ENCODE measurements around the gene AUTS2.

The AUTS2 gene

GRCh38 chr7:69749994-69750393 is 151.7 kb downstream of the AUTS2 start:
- H3K9me3 ChIP-seq (ENCODE audit: severe bottlenecking) = no peaks in the 10 kb centered on the region
- no peak overlapping the region for H3K4me3 ChIP-seq (ENCODE audit: severe bottlenecking)
- H3K36me3 ChIP-seq (ENCODE audit: low read depth) = no peaks in the 10 kb centered on the region
- no peak overlapping the region for H3K27ac ChIP-seq (ENCODE audit: poor library complexity, severe bottlenecking)
- TF ChIP-seq, protein P1, sequence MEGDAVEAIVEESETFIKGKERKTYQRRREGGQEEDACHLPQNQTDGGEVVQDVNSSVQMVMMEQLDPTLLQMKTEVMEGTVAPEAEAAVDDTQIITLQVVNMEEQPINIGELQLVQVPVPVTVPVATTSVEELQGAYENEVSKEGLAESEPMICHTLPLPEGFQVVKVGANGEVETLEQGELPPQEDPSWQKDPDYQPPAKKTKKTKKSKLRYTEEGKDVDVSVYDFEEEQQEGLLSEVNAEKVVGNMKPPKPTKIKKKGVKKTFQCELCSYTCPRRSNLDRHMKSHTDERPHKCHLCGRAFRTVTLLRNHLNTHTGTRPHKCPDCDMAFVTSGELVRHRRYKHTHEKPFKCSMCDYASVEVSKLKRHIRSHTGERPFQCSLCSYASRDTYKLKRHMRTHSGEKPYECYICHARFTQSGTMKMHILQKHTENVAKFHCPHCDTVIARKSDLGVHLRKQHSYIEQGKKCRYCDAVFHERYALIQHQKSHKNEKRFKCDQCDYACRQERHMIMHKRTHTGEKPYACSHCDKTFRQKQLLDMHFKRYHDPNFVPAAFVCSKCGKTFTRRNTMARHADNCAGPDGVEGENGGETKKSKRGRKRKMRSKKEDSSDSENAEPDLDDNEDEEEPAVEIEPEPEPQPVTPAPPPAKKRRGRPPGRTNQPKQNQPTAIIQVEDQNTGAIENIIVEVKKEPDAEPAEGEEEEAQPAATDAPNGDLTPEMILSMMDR (IDR thresholded peaks at IDR 0.05; ENCODE audit: poor library complexity, severe bottlenecking) = no peak
- no peaks in the 10 kb centered on the region for H3K4me1 ChIP-seq (ENCODE audit: insufficient read depth, poor library complexity, severe bottlenecking)
- no peak for DNase-seq (ENCODE audit: low spot score)
- no peak for ATAC-seq (ENCODE audit: low read depth)
- H3K27me3 ChIP-seq (ENCODE audit: insufficient read depth, poor library complexity, severe bottlenecking) = no peaks in the 10 kb centered on the region

DNA sequence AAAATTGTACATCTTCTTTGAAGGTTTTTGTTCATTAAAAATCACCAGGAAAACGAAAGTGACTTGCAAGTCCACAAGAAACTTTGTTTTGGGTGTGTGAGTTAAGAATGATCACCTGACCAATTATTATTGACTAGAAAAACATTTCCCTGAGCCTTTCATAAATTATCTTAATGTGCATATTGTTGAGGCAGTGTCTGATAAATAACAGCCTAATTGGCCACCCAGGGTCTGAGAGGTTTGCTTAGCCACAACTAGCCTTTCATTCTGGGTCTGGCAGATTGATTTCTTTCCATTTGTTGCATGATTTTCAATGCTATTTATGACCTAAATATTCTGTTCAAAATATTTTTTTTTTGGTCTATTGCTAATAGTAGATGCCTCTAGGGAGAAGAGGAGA is 152.8 kb downstream of the AUTS2 start:
- TF ChIP-seq, protein P1 (IDR thresholded peaks at IDR 0.05; ENCODE audit: poor library complexity, severe bottlenecking) = no peak
- DNase-seq (ENCODE audit: low spot score) (no peak), ATAC-seq (ENCODE audit: low read depth) (no peak)
- no peaks in the 10 kb centered on the region for H3K36me3 ChIP-seq (ENCODE audit: low read depth)
- H3K27me3 ChIP-seq (ENCODE audit: insufficient read depth, poor library complexity, severe bottlenecking) = no peaks in the 10 kb centered on the region
- no peaks in the 10 kb centered on the region for H3K4me1 ChIP-seq (ENCODE audit: insufficient read depth, poor library complexity, severe bottlenecking)
- H3K9me3 ChIP-seq (ENCODE audit: severe bottlenecking) = no peaks in the 10 kb centered on the region
- H3K27ac ChIP-seq (ENCODE audit: poor library complexity, severe bottlenecking) = no peak overlapping the region
- no peak overlapping the region for H3K4me3 ChIP-seq (ENCODE audit: severe bottlenecking)

GRCh38 chr7:69753981-69754380 is 155.7 kb downstream of the AUTS2 start:
- Histone ChIP-seq H3K4me1 (ENCODE audit: insufficient read depth, poor library complexity, severe bottlenecking) (no peaks in the 10 kb centered on the region), H3K27ac (ENCODE audit: poor library complexity, severe bottlenecking) (no peak overlapping the region), H3K27me3 (ENCODE audit: insufficient read depth, poor library complexity, severe bottlenecking) (no peaks in the 10 kb centered on the region), H3K9me3 (ENCODE audit: severe bottlenecking) (no peaks in the 10 kb centered on the region), H3K36me3 (ENCODE audit: low read depth) (no peaks in the 10 kb centered on the region), H3K4me3 (ENCODE audit: severe bottlenecking) (no peak overlapping the region)
- no peak for DNase-seq (ENCODE audit: low spot score)
- TF ChIP-seq, protein P1 (IDR thresholded peaks at IDR 0.05; ENCODE audit: poor library complexity, severe bottlenecking) = no peak
- ATAC-seq (ENCODE audit: low read depth) = no peak

GRCh38 chr7:69754476-69754875 is 156.2 kb downstream of the AUTS2 start:
- ATAC-seq (ENCODE audit: low read depth) = no peak
- Histone ChIP-seq H3K36me3 (ENCODE audit: low read depth) (no peaks in the 10 kb centered on the region), H3K9me3 (ENCODE audit: severe bottlenecking) (no peaks in the 10 kb centered on the region), H3K27me3 (ENCODE audit: insufficient read depth, poor library complexity, severe bottlenecking) (no peaks in the 10 kb centered on the region), H3K27ac (ENCODE audit: poor library complexity, severe bottlenecking) (no peak overlapping the region), H3K4me1 (ENCODE audit: insufficient read depth, poor library complexity, severe bottlenecking) (no peaks in the 10 kb centered on the region), H3K4me3 (ENCODE audit: severe bottlenecking) (no peak overlapping the region)
- TF ChIP-seq, protein P1 (IDR thresholded peaks at IDR 0.05; ENCODE audit: poor library complexity, severe bottlenecking) = no peak
- DNase-seq (ENCODE audit: low spot score) = no peak

DNA sequence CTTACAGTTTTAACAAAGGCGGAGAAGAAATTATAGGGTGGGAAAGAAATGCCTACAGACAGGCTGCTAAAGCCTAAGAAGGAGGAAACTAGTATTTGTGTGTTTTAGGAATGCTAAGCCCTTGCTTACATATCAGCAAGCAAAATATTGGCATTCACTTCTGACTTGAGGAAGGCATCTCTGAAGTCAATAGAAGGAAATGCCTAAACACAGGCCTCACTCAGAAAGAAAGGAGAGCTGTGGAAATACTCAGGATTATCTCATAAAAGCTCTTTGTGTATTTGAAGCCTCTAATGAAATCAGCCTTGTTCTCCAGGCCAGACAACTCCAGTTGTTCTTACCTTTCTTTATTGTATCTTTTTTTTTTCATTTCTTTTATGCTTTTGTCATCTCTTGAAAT is 158.0 kb downstream of the AUTS2 start:
- Histone ChIP-seq H3K4me3 (ENCODE audit: severe bottlenecking) (no peak overlapping the region), H3K27ac (ENCODE audit: poor library complexity, severe bottlenecking) (no peak overlapping the region), H3K4me1 (ENCODE audit: insufficient read depth, poor library complexity, severe bottlenecking) (no peaks in the 10 kb centered on the region), H3K27me3 (ENCODE audit: insufficient read depth, poor library complexity, severe bottlenecking) (no peaks in the 10 kb centered on the region), H3K9me3 (ENCODE audit: severe bottlenecking) (no peaks in the 10 kb centered on the region), H3K36me3 (ENCODE audit: low read depth) (no peaks in the 10 kb centered on the region)
- DNase-seq (ENCODE audit: low spot score) = no peak
- no peak for ATAC-seq (ENCODE audit: low read depth)
- TF ChIP-seq, protein P1 (IDR thresholded peaks at IDR 0.05; ENCODE audit: poor library complexity, severe bottlenecking) = no peak
